KMS-11 (cell line): ENCODE measurements around the gene CCDC51.

Source experiments
- H2AFZ ChIP-seq: fragments of 200-600 bp; sonication (generic); 2 replicates; pipeline ENCODE4 v1.6.1; 2016; ENCODE audit warnings: antibody characterized with exemption, mixed run types, low read depth
- H3K27ac ChIP-seq: fragments of 200-600 bp; sonication (generic); 2 replicates; pipeline ENCODE4 v1.6.1; 2016; ENCODE audit warnings: mild to moderate bottlenecking, mixed run types
- H3K27me3 ChIP-seq: fragments of 200-600 bp; sonication (generic); 2 replicates; pipeline ENCODE4 v1.6.1; 2017; ENCODE audit warnings: mild to moderate bottlenecking, low read depth, mixed run types, moderate library complexity; ENCODE audit not compliant: insufficient read depth
- H3K36me3 ChIP-seq: fragments of 200-600 bp; sonication (generic); 2 replicates; pipeline ENCODE4 v1.6.1; 2017; ENCODE audit warnings: mild to moderate bottlenecking, mixed run types; ENCODE audit not compliant: insufficient read depth
- H3K4me1 ChIP-seq: fragments of 200-600 bp; sonication (generic); 2 replicates; pipeline ENCODE4 v1.6.1; 2016; ENCODE audit warnings: mild to moderate bottlenecking, low read depth, mixed run types; ENCODE audit not compliant: poor library complexity, severe bottlenecking
- H3K4me2 ChIP-seq: fragments of 200-600 bp; sonication (generic); 2 replicates; pipeline ENCODE4 v1.7.0; 2016; ENCODE audit warnings: mild to moderate bottlenecking, mixed run types
- H3K4me3 ChIP-seq: fragments of 200-600 bp; sonication (generic); IDR thresholded peaks from 2 replicates; pipeline ENCODE4 v1.6.1; 2017; ENCODE audit warnings: low read depth, low read length, mixed read lengths; ENCODE audit not compliant: insufficient read depth
- H3K79me2 ChIP-seq: fragments of 200-600 bp; sonication (generic); 2 replicates; pipeline ENCODE4 v1.6.1; 2016; ENCODE audit warnings: low read depth, mixed run types; ENCODE audit not compliant: insufficient read depth
- H3K9ac ChIP-seq: fragments of 200-600 bp; sonication (generic); 2 replicates; pipeline ENCODE4 v1.6.1; 2016; ENCODE audit warnings: mild to moderate bottlenecking, mixed run types
- H4K20me1 ChIP-seq: fragments of 200-600 bp; sonication (generic); 2 replicates; pipeline ENCODE4 v1.6.1; 2016; ENCODE audit warnings: mild to moderate bottlenecking, mixed run types; ENCODE audit not compliant: insufficient read depth
- CTCF ChIP-seq: fragments of 200-600 bp; sonication (generic); conservative IDR thresholded peaks from 2 replicates; pipeline ENCODE4 v1.6.1; 2017; ENCODE audit warnings: low read depth, mild to moderate bottlenecking, antibody characterized with exemption, low read length, moderate library complexity, mixed read lengths

CCDC51 gene

GRCh38 chr3:48418651-48419050, 21.3 kb downstream of the CCDC51 start:
- no peak for TF ChIP-seq CTCF
- H3K36me3 ChIP-seq = no peaks in the 10 kb centered on the region
- H3K4me2 ChIP-seq = no peak overlapping the region
- no peak overlapping the region for H3K27ac ChIP-seq
- no peak overlapping the region for H3K4me3 ChIP-seq
- no peaks in the 10 kb centered on the region for H3K27me3 ChIP-seq
- no peaks in the 10 kb centered on the region for H4K20me1 ChIP-seq
- no peak overlapping the region for H3K9ac ChIP-seq
- no peaks in the 10 kb centered on the region for H3K4me1 ChIP-seq
- no peaks in the 10 kb centered on the region for H3K79me2 ChIP-seq
- no peak overlapping the region for H2AFZ ChIP-seq

GRCh38 chr3:48418140-48418539, 21.8 kb downstream of the CCDC51 start:
- TF ChIP-seq CTCF = no peak

GRCh38 chr3:48417529-48418108, 22.3 kb downstream of the CCDC51 start:
- Histone ChIP-seq H3K27ac (no peak overlapping the region), H3K4me3 (no peak overlapping the region), H2AFZ (no peak overlapping the region), H3K4me2 (no peak overlapping the region), H3K9ac (no peak overlapping the region), H3K79me2 (no peaks in the 10 kb centered on the region), H4K20me1 (no peaks in the 10 kb centered on the region), H3K4me1 (no peaks in the 10 kb centered on the region), H3K27me3 (no peaks in the 10 kb centered on the region), H3K36me3 (no peaks in the 10 kb centered on the region)
- TF ChIP-seq CTCF = no peak

More at GRCh38 chr3:48418140-48418539, 21.8 kb downstream of the CCDC51 start:
- Histone ChIP-seq H3K4me2 (no peak overlapping the region), H3K4me1 (no peaks in the 10 kb centered on the region), H3K27me3 (no peaks in the 10 kb centered on the region), H3K27ac (no peak overlapping the region), H3K79me2 (no peaks in the 10 kb centered on the region), H4K20me1 (no peaks in the 10 kb centered on the region), H3K4me3 (no peak overlapping the region), H3K9ac (no peak overlapping the region), H2AFZ (no peak overlapping the region), H3K36me3 (no peaks in the 10 kb centered on the region)

- H3K27me3 ChIP-seq = no peaks in the 10 kb centered on the region
- TF ChIP-seq CTCF = no peak
These were observed 23.4 kb downstream of the CCDC51 start for GRCh38 chr3:48416546-48416945.

More at GRCh38 chr3:48416546-48416945, 23.4 kb downstream of the CCDC51 start:
- Histone ChIP-seq H3K79me2 (no peaks in the 10 kb centered on the region), H3K4me2 (no peak overlapping the region), H2AFZ (no peak overlapping the region), H3K9ac (no peak overlapping the region), H3K4me1 (no peaks in the 10 kb centered on the region), H4K20me1 (no peaks in the 10 kb centered on the region), H3K27ac (no peak overlapping the region), H3K4me3 (no peak overlapping the region), H3K36me3 (no peaks in the 10 kb centered on the region)
